ENCODE data around the gene GPC6. TPM values are rescaled to one million over a fixed set of nuclear protein-coding genes. Genes with fewer than 3 reads are reported as not detected.

GPC6 gene
- total RNA-seq, 1 donor from 2014 or later, result 63.0 TPM

GRCh38 chr13:93589788-93590187 is 363.2 kb downstream of the GPC6 start:
- H3K27ac Mint-ChIP-seq (ENCODE audit: unreplicated experiment), result no peak overlapping the region
- no peaks in the 10 kb centered on the region for H3K4me1 Mint-ChIP-seq (ENCODE audit: low read depth, unreplicated experiment)
- FAIRE-seq, result no peak
- peaks cover 4% of the 10 kb centered on the region for H4K20me1 ChIP-seq (ENCODE audit: insufficient read depth, low read length)
- H3K27ac ChIP-seq (ENCODE audit: low read depth, low read length), result no peak overlapping the region
- H3K9me3 ChIP-seq (ENCODE audit: insufficient read depth, low read depth, low read length), result no peaks in the 10 kb centered on the region
- TF ChIP-seq EZH2 (IDR thresholded peaks at IDR 0.05; ENCODE audit: insufficient read depth, low read length) (no peak), CTCF (IDR thresholded peaks at IDR 0.05; ENCODE audit: insufficient read depth, low read depth, low read length) (no peak)
- no peaks in the 10 kb centered on the region for H3K27me3 Mint-ChIP-seq (ENCODE audit: low read depth, unreplicated experiment)
- H3K79me2 ChIP-seq (ENCODE audit: insufficient read depth, low read length), result no peaks in the 10 kb centered on the region
- H3K4me3 ChIP-seq (ENCODE audit: insufficient read depth, low read depth, low read length), result no peak overlapping the region
- H3K4me2 ChIP-seq (ENCODE audit: low read length), result no peak overlapping the region
- H2AFZ ChIP-seq (ENCODE audit: low read depth, low read length), result no peak overlapping the region
- H3K4me3 Mint-ChIP-seq (ENCODE audit: unreplicated experiment), result no peak overlapping the region
- H3K27me3 ChIP-seq (ENCODE audit: insufficient read depth, low read length), result no peaks in the 10 kb centered on the region
- no peak overlapping the region for H3K9ac ChIP-seq (ENCODE audit: low read length)
- no peak for DNase-seq (ENCODE audit: low read depth)
- H3K36me3 ChIP-seq (ENCODE audit: insufficient read depth, low read length), result no peaks in the 10 kb centered on the region
- no peaks in the 10 kb centered on the region for H3K36me3 Mint-ChIP-seq (ENCODE audit: low read depth, unreplicated experiment)
- no peaks in the 10 kb centered on the region for H3K4me1 ChIP-seq (ENCODE audit: insufficient read depth, low read length)
- no peaks in the 10 kb centered on the region for H3K9me3 Mint-ChIP-seq (ENCODE audit: unreplicated experiment)

- DNase-seq (ENCODE audit: low read depth) (peak; percentile 90), FAIRE-seq (peak; percentile 88)
- TF ChIP-seq EZH2 (IDR thresholded peaks at IDR 0.05; ENCODE audit: insufficient read depth, low read length) (no peak), CTCF (IDR thresholded peaks at IDR 0.05; ENCODE audit: insufficient read depth, low read depth, low read length) (no peak)
- Mint-ChIP-seq H3K4me1 (ENCODE audit: low read depth, unreplicated experiment) (peaks cover 7% of the 10 kb centered on the region), H3K4me3 (ENCODE audit: unreplicated experiment) (no peak overlapping the region), H3K9me3 (ENCODE audit: unreplicated experiment) (no peaks in the 10 kb centered on the region), H3K36me3 (ENCODE audit: low read depth, unreplicated experiment) (no peaks in the 10 kb centered on the region), H3K27me3 (ENCODE audit: low read depth, unreplicated experiment) (no peaks in the 10 kb centered on the region), H3K27ac (ENCODE audit: unreplicated experiment) (peak overlapping the region; percentile 89)
- no peaks in the 10 kb centered on the region for H3K79me2 ChIP-seq (ENCODE audit: insufficient read depth, low read length)
- no peaks in the 10 kb centered on the region for H3K9me3 ChIP-seq (ENCODE audit: insufficient read depth, low read depth, low read length)
- H3K27ac ChIP-seq (ENCODE audit: low read depth, low read length), result peak overlapping the region; percentile 31
- H3K9ac ChIP-seq (ENCODE audit: low read length), result no peak overlapping the region
- H3K4me2 ChIP-seq (ENCODE audit: low read length), result no peak overlapping the region
- no peaks in the 10 kb centered on the region for H3K36me3 ChIP-seq (ENCODE audit: insufficient read depth, low read length)
- H3K27me3 ChIP-seq (ENCODE audit: insufficient read depth, low read length), result no peaks in the 10 kb centered on the region
- H2AFZ ChIP-seq (ENCODE audit: low read depth, low read length), result no peak overlapping the region
- H3K4me3 ChIP-seq (ENCODE audit: insufficient read depth, low read depth, low read length), result no peak overlapping the region
- H3K4me1 ChIP-seq (ENCODE audit: insufficient read depth, low read length), result peaks cover 8% of the 10 kb centered on the region
- H4K20me1 ChIP-seq (ENCODE audit: insufficient read depth, low read length), result no peaks in the 10 kb centered on the region
Observed at GRCh38 chr13:93603043-93603442, 376.4 kb downstream of the GPC6 start.

- Mint-ChIP-seq H3K4me1 (ENCODE audit: low read depth, unreplicated experiment) (peaks cover 3% of the 10 kb centered on the region), H3K27ac (ENCODE audit: unreplicated experiment) (no peak overlapping the region), H3K4me3 (ENCODE audit: unreplicated experiment) (no peak overlapping the region), H3K36me3 (ENCODE audit: low read depth, unreplicated experiment) (peaks cover 3% of the 10 kb centered on the region), H3K9me3 (ENCODE audit: unreplicated experiment) (no peaks in the 10 kb centered on the region), H3K27me3 (ENCODE audit: low read depth, unreplicated experiment) (no peaks in the 10 kb centered on the region)
- Histone ChIP-seq H3K4me2 (ENCODE audit: low read length) (no peak overlapping the region), H3K79me2 (ENCODE audit: insufficient read depth, low read length) (no peaks in the 10 kb centered on the region), H2AFZ (ENCODE audit: low read depth, low read length) (no peak overlapping the region), H3K27me3 (ENCODE audit: insufficient read depth, low read length) (no peaks in the 10 kb centered on the region), H3K9ac (ENCODE audit: low read length) (no peak overlapping the region), H3K4me1 (ENCODE audit: insufficient read depth, low read length) (no peaks in the 10 kb centered on the region), H3K9me3 (ENCODE audit: insufficient read depth, low read depth, low read length) (no peaks in the 10 kb centered on the region), H4K20me1 (ENCODE audit: insufficient read depth, low read length) (peaks cover 7% of the 10 kb centered on the region), H3K4me3 (ENCODE audit: insufficient read depth, low read depth, low read length) (no peak overlapping the region), H3K36me3 (ENCODE audit: insufficient read depth, low read length) (no peaks in the 10 kb centered on the region), H3K27ac (ENCODE audit: low read depth, low read length) (no peak overlapping the region)
- peak; percentile 6 for DNase-seq (ENCODE audit: low read depth)
- TF ChIP-seq CTCF (IDR thresholded peaks at IDR 0.05; ENCODE audit: insufficient read depth, low read depth, low read length), result no peak
- no peak for TF ChIP-seq EZH2 (IDR thresholded peaks at IDR 0.05; ENCODE audit: insufficient read depth, low read length)
- FAIRE-seq, result no peak
Observed at GRCh38 chr13:93614776-93615175, 388.2 kb downstream of the GPC6 start.

Measured in astrocyte (in vitro differentiated cells and primary cell).